AG04450 (cell line): ENCODE data around the gene SELPLG. TPM values are rescaled to one million over a fixed set of nuclear protein-coding genes. Genes with fewer than 3 reads are reported as not detected.
A peak's percentile ranks its signal among the peaks of the same experiment; 100 is the strongest.
"Not testable (repeated sequence)": the region's sequence is repeated elsewhere in the genome, so short reads cannot be mapped to it uniquely, and the experiment has no call there.

Experiments
- CTCF ChIA-PET: fragments of 300-600, 350-600 bp; formaldehyde crosslinking; extraction: SDS; loops from one replicate; lab custom pipeline; 2022; ENCODE audit warnings: antibody characterized with exemption, inconsistent platforms; lab: Charles Lee
- POLR2A ChIA-PET: fragments of 350-600 bp; formaldehyde crosslinking; extraction: SDS; loops from one replicate; lab custom pipeline; 2021; ENCODE audit warnings: antibody characterized with exemption, inconsistent platforms; lab: Yijun Ruan, JAX
- DNase-seq: peaks from one replicate; pipeline ENCODE4 v3.0.0-alpha.2; 2011; ENCODE audit warnings: low read depth, low spot score
- H3K27ac ChIP-seq: one replicate; pipeline ENCODE4 v1.5.1; 2012; ENCODE audit warnings: low read depth, low read length, control low read depth
- H3K27me3 ChIP-seq: one replicate; pipeline ENCODE4 v1.6.0; 2012; ENCODE audit warnings: low read length; ENCODE audit not compliant: control insufficient read depth, insufficient read depth
- H3K4me3 ChIP-seq: 2 replicates; pipeline ENCODE4 v1.5.1; 2011; ENCODE audit warnings: mild to moderate bottlenecking, low read depth, low read length, control low read depth
- H3K9me3 ChIP-seq: 2 replicates; pipeline ENCODE4 v1.5.1; 2012; ENCODE audit warnings: low read length; ENCODE audit not compliant: control insufficient read depth, insufficient read depth
- polyA plus RNA-seq: library from polyadenylated mRNA; depleted of rRNA; stranded (reverse); fragments of >200 nt; gene quantifications from 2 replicates; pipeline ENCODE4 v1.2.3, GENCODE V29; 2011
- TF ChIP-seq, protein P1 (sequence below): IDR thresholded peaks from 2 replicates; pipeline ENCODE4 v1.5.1; 2011; ENCODE audit warnings: low read depth, low read length, control low read depth, inconsistent platforms

SELPLG gene
- polyA plus RNA-seq, 1 experiment, result 6.1 TPM

DNA sequence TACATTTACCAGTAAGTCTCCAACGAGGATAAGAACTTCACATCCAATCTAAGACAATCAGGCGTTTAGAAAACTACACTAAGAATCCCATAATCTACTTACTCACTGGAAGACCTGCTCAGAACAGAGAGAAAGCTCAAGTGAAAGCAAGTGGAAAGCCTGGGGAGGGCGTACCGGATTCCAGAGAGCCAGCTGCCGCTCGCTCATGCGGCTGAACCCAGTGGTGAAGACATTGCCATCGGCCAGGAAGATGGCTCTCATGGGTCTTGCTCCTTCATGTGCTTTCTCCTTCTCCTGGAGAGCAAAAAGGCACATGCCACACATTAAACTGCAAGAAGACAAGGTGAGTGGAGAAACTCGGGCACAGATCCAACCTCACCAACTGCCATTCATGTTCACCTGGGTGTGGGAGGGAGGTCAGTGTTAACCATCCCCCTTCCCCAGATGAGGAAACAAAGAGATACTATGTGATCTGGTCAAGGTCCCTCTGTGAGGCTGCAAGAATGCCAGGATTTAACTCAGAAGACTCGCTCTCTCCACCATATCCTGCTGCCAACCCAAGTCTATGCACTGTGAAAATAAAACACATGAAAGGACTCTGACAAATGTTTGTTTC, 23.5 kb upstream of the SELPLG start:
- CTCF ChIA-PET, result interaction anchor here (1.6 kb wide), 1 partner anchor 1188 kb away, joined by 3 read pairs; no protein-coding TSS in a partner anchor
- TF ChIP-seq, protein P1, sequence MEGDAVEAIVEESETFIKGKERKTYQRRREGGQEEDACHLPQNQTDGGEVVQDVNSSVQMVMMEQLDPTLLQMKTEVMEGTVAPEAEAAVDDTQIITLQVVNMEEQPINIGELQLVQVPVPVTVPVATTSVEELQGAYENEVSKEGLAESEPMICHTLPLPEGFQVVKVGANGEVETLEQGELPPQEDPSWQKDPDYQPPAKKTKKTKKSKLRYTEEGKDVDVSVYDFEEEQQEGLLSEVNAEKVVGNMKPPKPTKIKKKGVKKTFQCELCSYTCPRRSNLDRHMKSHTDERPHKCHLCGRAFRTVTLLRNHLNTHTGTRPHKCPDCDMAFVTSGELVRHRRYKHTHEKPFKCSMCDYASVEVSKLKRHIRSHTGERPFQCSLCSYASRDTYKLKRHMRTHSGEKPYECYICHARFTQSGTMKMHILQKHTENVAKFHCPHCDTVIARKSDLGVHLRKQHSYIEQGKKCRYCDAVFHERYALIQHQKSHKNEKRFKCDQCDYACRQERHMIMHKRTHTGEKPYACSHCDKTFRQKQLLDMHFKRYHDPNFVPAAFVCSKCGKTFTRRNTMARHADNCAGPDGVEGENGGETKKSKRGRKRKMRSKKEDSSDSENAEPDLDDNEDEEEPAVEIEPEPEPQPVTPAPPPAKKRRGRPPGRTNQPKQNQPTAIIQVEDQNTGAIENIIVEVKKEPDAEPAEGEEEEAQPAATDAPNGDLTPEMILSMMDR, result no peak
- no peak for DNase-seq
- Histone ChIP-seq H3K27ac (no peak overlapping the region), H3K9me3 (no peaks in the 10 kb centered on the region), H3K27me3 (no peaks in the 10 kb centered on the region), H3K4me3 (no peak overlapping the region)
- POLR2A ChIA-PET, result no interaction called here

DNA sequence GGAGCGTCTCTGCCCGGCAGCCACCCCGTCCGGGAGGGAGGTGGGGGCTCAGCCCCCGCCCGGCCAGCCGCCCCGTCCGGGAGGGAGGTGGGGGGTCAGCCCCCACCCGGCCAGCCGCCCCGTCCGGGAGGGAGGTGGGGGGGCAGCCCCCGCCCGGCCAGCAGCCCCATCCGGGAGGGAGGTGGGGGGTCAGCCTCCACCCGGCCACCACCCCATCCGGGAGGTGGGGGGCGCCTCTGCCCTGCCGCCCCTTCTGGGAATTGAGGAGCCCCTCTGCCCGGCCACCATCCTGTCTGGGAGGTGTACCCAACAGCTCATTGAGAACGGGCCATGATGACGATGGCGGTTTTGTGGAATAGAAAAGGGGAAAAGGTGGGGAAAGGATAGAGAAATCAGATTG, 22.6 kb upstream of the SELPLG start:
- POLR2A ChIA-PET, H3K4me3 ChIP-seq, DNase-seq, H3K27ac ChIP-seq, H3K9me3 ChIP-seq, H3K27me3 ChIP-seq: not testable (repeated sequence)
- CTCF ChIA-PET, result interaction anchor here (1.6 kb wide), 1 partner anchor 1189 kb away, joined by 3 read pairs; no protein-coding TSS in a partner anchor

DNA sequence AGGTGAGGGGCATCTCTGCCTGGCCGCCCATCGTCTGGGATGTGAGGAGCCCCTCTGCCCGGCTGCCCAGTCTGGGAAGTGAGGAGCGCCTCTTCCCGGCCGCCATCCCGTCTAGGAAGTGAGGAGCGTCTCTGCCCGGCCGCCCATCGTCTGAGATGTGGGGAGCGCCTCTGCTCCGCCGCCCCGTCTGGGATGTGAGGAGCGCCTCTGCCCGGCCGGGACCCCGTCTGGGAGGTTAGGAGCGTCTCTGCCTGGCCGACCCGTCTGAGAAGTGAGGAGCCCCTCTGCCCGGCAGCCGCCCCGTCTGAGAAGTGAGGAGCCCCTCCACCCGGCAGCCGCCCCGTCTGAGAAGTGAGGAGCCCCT, 22.1 kb upstream of the SELPLG start:
- H3K4me3 ChIP-seq, DNase-seq, H3K27me3 ChIP-seq, H3K27ac ChIP-seq, CTCF ChIA-PET, H3K9me3 ChIP-seq, POLR2A ChIA-PET: not testable (repeated sequence)

DNA sequence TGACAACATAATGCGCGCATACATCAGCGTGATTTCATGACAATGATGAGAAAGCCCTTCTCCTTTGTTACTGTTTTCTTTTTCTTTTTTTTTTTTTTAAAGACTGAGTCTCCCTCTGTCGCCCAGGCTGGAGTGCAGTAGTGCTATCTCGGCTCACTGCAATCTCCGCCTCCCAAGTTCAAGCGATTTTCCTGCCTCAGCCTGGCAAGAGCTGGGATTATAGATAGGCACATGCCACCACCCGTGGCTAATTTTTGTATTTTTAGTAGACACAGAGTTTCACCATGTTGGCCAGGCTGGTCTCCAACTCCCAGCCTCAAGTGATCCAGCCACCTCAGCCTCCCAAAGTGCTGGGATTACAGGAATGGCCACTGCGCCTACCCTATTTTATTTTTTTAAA, 20.9 kb upstream of the SELPLG start:
- H3K9me3 ChIP-seq, H3K27me3 ChIP-seq, DNase-seq, POLR2A ChIA-PET, CTCF ChIA-PET, H3K4me3 ChIP-seq: not testable (repeated sequence)
- peak overlapping the region; percentile 21 for H3K27ac ChIP-seq

DNA sequence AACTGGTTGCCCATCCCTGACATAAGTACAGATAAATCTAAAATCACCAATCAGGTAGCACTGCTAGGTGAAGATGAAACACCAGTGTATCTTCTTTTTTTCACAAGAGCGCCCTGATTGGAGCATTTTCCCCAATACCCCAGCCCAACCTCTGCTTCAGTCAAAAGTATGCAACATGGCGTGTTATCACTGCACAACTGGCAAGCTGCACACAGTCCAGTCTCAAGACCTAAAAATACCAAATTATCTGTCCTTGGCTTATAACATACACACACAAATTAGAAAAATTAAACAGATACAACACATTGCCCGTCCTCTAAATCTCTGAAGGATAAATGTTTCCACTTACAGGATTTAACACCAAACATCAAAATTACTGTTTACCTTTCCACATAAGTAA, 20.2 kb upstream of the SELPLG start:
- Histone ChIP-seq H3K27ac (no peak overlapping the region), H3K4me3 (no peak overlapping the region), H3K9me3 (no peaks in the 10 kb centered on the region), H3K27me3 (no peaks in the 10 kb centered on the region)
- TF ChIP-seq, protein P1, result no peak
- CTCF ChIA-PET, result interaction anchor here (0.6 to 2.2 kb wide), 7 partner anchors 8 to 1793 kb away, joined by 3 to 9 read pairs (median 4); no protein-coding TSS in a partner anchor
- POLR2A ChIA-PET, result interaction anchor here (0.6 kb wide), 1 partner anchor 203 kb away, joined by 3 read pairs; the partner anchor contains the start of gene SSH1
- no peak for DNase-seq

DNA sequence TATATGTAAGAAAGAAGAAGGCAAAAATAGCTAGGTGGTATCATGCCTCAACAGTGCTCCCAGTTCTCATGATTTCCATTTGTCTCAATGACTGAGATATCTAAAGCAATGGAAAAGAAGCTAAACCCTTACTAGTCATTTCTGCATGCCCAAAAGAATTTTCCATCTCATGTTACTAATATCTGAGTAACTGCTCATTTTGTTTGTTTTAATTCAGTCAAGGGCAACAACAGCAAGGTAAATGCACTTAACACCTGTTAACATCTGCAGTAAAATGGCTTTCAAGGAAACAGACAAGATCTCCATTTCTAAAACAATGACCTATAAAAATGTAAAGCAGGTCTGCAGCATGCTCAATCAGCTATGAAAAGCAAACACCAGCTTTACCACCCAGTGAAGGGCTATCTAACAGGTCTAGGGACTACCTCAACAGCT, 19.4 kb upstream of the SELPLG start:
- TF ChIP-seq, protein P1, result no peak
- H3K4me3 ChIP-seq, result no peak overlapping the region
- no peak overlapping the region for H3K27ac ChIP-seq
- ChIA-PET CTCF (interaction anchor here (0.7 to 2.2 kb wide), 7 partner anchors 9 to 408 kb away, joined by 3 to 9 read pairs (median 4); no protein-coding TSS in a partner anchor), POLR2A (no interaction called here)
- DNase-seq, result no peak
- H3K27me3 ChIP-seq, result no peaks in the 10 kb centered on the region
- no peaks in the 10 kb centered on the region for H3K9me3 ChIP-seq
